WTC11 (cell line): ENCODE data around the gene BTBD10. TPM values are rescaled to one million over a fixed set of nuclear protein-coding genes. Genes with fewer than 3 reads are reported as not detected.

Source experiments
- ATAC-seq: fragments of 200-7000 bp; cut with Tn5 transposase; 2 replicates; pipeline ENCODE4 v1.10.0; 2021; ENCODE audit warnings: mild to moderate bottlenecking, moderate library complexity
- CTCF ChIA-PET: fragments of 300-600 bp; sonication (Branson Sonifier 250); formaldehyde crosslinking; loops from one replicate; lab custom pipeline; 2021; ENCODE audit warnings: antibody characterized with exemption; lab: Charles Lee
- POLR2A ChIA-PET: fragments of 350-600 bp; sonication (Branson Sonifier 250); formaldehyde crosslinking; loops from one replicate; lab custom pipeline; 2021; ENCODE audit warnings: antibody characterized with exemption; lab: Charles Lee
- DNase-seq: peaks from one replicate; pipeline ENCODE4 v3.0.0; 2021; ENCODE audit warnings: low spot score
- H3K27ac Mint-ChIP-seq: 2 replicates; pipeline ENCODE4 v1.8.0; 2021; ENCODE audit warnings: mixed read lengths
- H3K27me3 Mint-ChIP-seq: 2 replicates; pipeline ENCODE4 v1.8.0; 2021; ENCODE audit warnings: low read depth, mild to moderate bottlenecking, moderate library complexity, mixed read lengths
- H3K36me3 Mint-ChIP-seq: 2 replicates; pipeline ENCODE4 v1.8.0; 2021; ENCODE audit warnings: mixed read lengths
- H3K4me1 Mint-ChIP-seq: 2 replicates; pipeline ENCODE4 v1.8.0; 2022; ENCODE audit warnings: mixed read lengths
- H3K4me3 Mint-ChIP-seq: 2 replicates; pipeline ENCODE4 v1.8.0; 2021; ENCODE audit warnings: mild to moderate bottlenecking, moderate library complexity, mixed read lengths
- H3K9me3 Mint-ChIP-seq: 2 replicates; pipeline ENCODE4 v1.8.0; 2021; ENCODE audit warnings: mixed read lengths
- ETV6 ChIP-seq: sonication (generic); formaldehyde crosslinking; IDR thresholded peaks from 2 replicates; pipeline ENCODE4 v1.8.1; 2022; ENCODE audit warnings: mild to moderate bottlenecking, missing genetic modification reagents
- GABPB1 ChIP-seq: sonication (generic); formaldehyde crosslinking; IDR thresholded peaks from 2 replicates; pipeline ENCODE4 v1.8.1; 2023; ENCODE audit warnings: mild to moderate bottlenecking, missing genetic modification reagents
- GRHL2 ChIP-seq: fragments of 250-450 bp; sonication (Bioruptor Pico); IDR thresholded peaks from 2 replicates; pipeline ENCODE4 v1.8.0; 2022; ENCODE audit warnings: mild to moderate bottlenecking, moderate library complexity; ENCODE audit not compliant: insufficient replicate concordance, severe bottlenecking
- HMGA2 ChIP-seq: fragments of 250-450 bp; sonication (Bioruptor Pico); IDR thresholded peaks from 2 replicates; pipeline ENCODE4 v1.4.0; 2021; ENCODE audit warnings: mild to moderate bottlenecking, moderate library complexity
- IRF2 ChIP-seq: sonication (generic); formaldehyde crosslinking; IDR thresholded peaks from 2 replicates; pipeline ENCODE4 v1.8.0; 2022; ENCODE audit warnings: low read depth, missing genetic modification reagents, borderline replicate concordance
- KAT7 ChIP-seq: sonication (generic); formaldehyde crosslinking; IDR thresholded peaks from 2 replicates; pipeline ENCODE4 v1.8.1; 2023; ENCODE audit warnings: missing genetic modification reagents, mild to moderate bottlenecking, borderline replicate concordance
- SMAD4 ChIP-seq: sonication (generic); formaldehyde crosslinking; IDR thresholded peaks from 2 replicates; pipeline ENCODE4 v1.8.0; 2022; ENCODE audit warnings: mild to moderate bottlenecking, missing genetic modification reagents
- SP1 ChIP-seq: sonication (generic); formaldehyde crosslinking; conservative IDR thresholded peaks from 2 replicates; pipeline ENCODE4 v1.8.1; 2022; ENCODE audit warnings: missing genetic modification reagents
- TCF7 ChIP-seq: sonication (generic); formaldehyde crosslinking; IDR thresholded peaks from 2 replicates; pipeline ENCODE4 v1.8.0; 2022; ENCODE audit warnings: mild to moderate bottlenecking, low read depth, missing genetic modification reagents, moderate library complexity
- TP53 ChIP-seq: sonication (generic); formaldehyde crosslinking; IDR thresholded peaks from 2 replicates; pipeline ENCODE4 v1.8.1; 2023; ENCODE audit warnings: mild to moderate bottlenecking, missing genetic modification reagents
- ZNF138 ChIP-seq: sonication (generic); formaldehyde crosslinking; conservative IDR thresholded peaks from 2 replicates; pipeline ENCODE4 v1.8.1; 2022; ENCODE audit warnings: mild to moderate bottlenecking, moderate library complexity, missing genetic modification reagents
- ZNF263 ChIP-seq: sonication (generic); formaldehyde crosslinking; IDR thresholded peaks from 2 replicates; pipeline ENCODE4 v1.8.1; 2022; ENCODE audit warnings: low read depth, mild to moderate bottlenecking, moderate library complexity, missing genetic modification reagents
- ZNF396 ChIP-seq: fragments of 250-450 bp; sonication (Bioruptor Pico); IDR thresholded peaks from 2 replicates; pipeline ENCODE4 v1.8.0; 2021; ENCODE audit warnings: mild to moderate bottlenecking, moderate library complexity, borderline replicate concordance
- ZNF423 ChIP-seq: fragments of 250-450 bp; sonication (Bioruptor Pico); IDR thresholded peaks from 2 replicates; pipeline ENCODE4 v2.1.2; 2022; ENCODE audit warnings: mild to moderate bottlenecking, moderate library complexity
- total RNA-seq: library from RNA; stranded (reverse); gene quantifications from 3 replicates; pipeline ENCODE4 v1.2.3, GENCODE V29; 2021
- TF ChIP-seq, protein P1 (sequence below): fragments of 250-450 bp; sonication (Bioruptor Pico); IDR thresholded peaks from 2 replicates; pipeline ENCODE4 v2.1.2; 2022; ENCODE audit warnings: mild to moderate bottlenecking, moderate library complexity
- TF ChIP-seq, protein P2 (sequence below): fragments of 250-450 bp; sonication (Bioruptor Pico); IDR thresholded peaks from 2 replicates; pipeline ENCODE4 v1.9.0; 2021; ENCODE audit warnings: mild to moderate bottlenecking, borderline replicate concordance
- TF ChIP-seq, protein P3 (sequence below): sonication (generic); formaldehyde crosslinking; conservative IDR thresholded peaks from 2 replicates; pipeline ENCODE4 v1.8.1; 2023; ENCODE audit warnings: mild to moderate bottlenecking, low read depth, missing genetic modification reagents, moderate library complexity
- TF ChIP-seq, protein P4 (sequence below): sonication (generic); formaldehyde crosslinking; IDR thresholded peaks from 2 replicates; pipeline ENCODE4 v1.8.1; 2022; ENCODE audit warnings: mild to moderate bottlenecking, missing genetic modification reagents, moderate library complexity, borderline replicate concordance
- TF ChIP-seq, protein P5 (sequence below): sonication (generic); formaldehyde crosslinking; IDR thresholded peaks from 2 replicates; pipeline ENCODE4 v1.8.1; 2023; ENCODE audit warnings: mild to moderate bottlenecking, missing genetic modification reagents
- TF ChIP-seq, protein P6 (sequence below): sonication (generic); formaldehyde crosslinking; IDR thresholded peaks from 2 replicates; pipeline ENCODE4 v1.8.0; 2022; ENCODE audit warnings: mild to moderate bottlenecking, missing genetic modification reagents

The BTBD10 gene
- total RNA-seq, 1 experiment from 2014 or later = 19.4 TPM

DNA sequence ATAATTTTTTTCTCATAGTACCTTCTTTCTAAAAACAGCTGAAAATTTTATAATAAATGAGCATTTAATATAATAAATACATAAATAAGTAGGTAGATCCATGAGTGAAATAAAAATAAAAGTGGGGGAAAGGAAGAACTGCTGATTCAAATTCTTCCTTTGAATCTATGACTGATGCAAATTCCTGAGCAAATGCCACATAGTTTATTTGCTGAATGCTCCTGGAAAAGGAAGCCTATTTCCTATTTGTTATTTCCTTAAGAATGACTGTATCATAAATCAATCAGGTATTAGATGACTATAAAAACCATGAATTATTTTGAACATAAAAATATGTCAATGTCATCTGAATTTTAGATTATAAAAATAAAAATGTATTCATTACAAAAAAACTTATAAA is 16.6 kb downstream of the BTBD10 start:
- ChIA-PET POLR2A (no interaction called here), CTCF (no interaction called here)
- TF ChIP-seq ETV6 (CRISPR knock-in tag) = no peak
- TF ChIP-seq HMGA2 (CRISPR knock-in tag) = no peak
- TF ChIP-seq GABPB1 (CRISPR knock-in tag) = no peak
- TF ChIP-seq IRF2 = no peak
- TF ChIP-seq, protein P1, sequence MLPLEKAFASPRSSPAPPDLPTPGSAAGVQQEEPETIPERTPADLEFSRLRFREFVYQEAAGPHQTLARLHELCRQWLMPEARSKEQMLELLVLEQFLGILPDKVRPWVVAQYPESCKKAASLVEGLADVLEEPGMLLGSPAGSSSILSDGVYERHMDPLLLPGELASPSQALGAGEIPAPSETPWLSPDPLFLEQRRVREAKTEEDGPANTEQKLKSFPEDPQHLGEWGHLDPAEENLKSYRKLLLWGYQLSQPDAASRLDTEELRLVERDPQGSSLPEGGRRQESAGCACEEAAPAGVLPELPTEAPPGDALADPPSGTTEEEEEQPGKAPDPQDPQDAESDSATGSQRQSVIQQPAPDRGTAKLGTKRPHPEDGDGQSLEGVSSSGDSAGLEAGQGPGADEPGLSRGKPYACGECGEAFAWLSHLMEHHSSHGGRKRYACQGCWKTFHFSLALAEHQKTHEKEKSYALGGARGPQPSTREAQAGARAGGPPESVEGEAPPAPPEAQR (CRISPR knock-in tag) = no peak
- no peak for TF ChIP-seq KAT7
- no peak for TF ChIP-seq TP53 (CRISPR knock-in tag)
- no peak for TF ChIP-seq ZNF396 (CRISPR knock-in tag)
- TF ChIP-seq, protein P2, sequence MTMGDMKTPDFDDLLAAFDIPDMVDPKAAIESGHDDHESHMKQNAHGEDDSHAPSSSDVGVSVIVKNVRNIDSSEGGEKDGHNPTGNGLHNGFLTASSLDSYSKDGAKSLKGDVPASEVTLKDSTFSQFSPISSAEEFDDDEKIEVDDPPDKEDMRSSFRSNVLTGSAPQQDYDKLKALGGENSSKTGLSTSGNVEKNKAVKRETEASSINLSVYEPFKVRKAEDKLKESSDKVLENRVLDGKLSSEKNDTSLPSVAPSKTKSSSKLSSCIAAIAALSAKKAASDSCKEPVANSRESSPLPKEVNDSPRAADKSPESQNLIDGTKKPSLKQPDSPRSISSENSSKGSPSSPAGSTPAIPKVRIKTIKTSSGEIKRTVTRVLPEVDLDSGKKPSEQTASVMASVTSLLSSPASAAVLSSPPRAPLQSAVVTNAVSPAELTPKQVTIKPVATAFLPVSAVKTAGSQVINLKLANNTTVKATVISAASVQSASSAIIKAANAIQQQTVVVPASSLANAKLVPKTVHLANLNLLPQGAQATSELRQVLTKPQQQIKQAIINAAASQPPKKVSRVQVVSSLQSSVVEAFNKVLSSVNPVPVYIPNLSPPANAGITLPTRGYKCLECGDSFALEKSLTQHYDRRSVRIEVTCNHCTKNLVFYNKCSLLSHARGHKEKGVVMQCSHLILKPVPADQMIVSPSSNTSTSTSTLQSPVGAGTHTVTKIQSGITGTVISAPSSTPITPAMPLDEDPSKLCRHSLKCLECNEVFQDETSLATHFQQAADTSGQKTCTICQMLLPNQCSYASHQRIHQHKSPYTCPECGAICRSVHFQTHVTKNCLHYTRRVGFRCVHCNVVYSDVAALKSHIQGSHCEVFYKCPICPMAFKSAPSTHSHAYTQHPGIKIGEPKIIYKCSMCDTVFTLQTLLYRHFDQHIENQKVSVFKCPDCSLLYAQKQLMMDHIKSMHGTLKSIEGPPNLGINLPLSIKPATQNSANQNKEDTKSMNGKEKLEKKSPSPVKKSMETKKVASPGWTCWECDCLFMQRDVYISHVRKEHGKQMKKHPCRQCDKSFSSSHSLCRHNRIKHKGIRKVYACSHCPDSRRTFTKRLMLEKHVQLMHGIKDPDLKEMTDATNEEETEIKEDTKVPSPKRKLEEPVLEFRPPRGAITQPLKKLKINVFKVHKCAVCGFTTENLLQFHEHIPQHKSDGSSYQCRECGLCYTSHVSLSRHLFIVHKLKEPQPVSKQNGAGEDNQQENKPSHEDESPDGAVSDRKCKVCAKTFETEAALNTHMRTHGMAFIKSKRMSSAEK (CRISPR knock-in tag) = no peak
- TF ChIP-seq SMAD4 (CRISPR knock-in tag) = no peak
- TF ChIP-seq, protein P3, sequence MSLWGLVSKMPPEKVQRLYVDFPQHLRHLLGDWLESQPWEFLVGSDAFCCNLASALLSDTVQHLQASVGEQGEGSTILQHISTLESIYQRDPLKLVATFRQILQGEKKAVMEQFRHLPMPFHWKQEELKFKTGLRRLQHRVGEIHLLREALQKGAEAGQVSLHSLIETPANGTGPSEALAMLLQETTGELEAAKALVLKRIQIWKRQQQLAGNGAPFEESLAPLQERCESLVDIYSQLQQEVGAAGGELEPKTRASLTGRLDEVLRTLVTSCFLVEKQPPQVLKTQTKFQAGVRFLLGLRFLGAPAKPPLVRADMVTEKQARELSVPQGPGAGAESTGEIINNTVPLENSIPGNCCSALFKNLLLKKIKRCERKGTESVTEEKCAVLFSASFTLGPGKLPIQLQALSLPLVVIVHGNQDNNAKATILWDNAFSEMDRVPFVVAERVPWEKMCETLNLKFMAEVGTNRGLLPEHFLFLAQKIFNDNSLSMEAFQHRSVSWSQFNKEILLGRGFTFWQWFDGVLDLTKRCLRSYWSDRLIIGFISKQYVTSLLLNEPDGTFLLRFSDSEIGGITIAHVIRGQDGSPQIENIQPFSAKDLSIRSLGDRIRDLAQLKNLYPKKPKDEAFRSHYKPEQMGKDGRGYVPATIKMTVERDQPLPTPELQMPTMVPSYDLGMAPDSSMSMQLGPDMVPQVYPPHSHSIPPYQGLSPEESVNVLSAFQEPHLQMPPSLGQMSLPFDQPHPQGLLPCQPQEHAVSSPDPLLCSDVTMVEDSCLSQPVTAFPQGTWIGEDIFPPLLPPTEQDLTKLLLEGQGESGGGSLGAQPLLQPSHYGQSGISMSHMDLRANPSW (CRISPR knock-in tag) = no peak
- TF ChIP-seq, protein P4, sequence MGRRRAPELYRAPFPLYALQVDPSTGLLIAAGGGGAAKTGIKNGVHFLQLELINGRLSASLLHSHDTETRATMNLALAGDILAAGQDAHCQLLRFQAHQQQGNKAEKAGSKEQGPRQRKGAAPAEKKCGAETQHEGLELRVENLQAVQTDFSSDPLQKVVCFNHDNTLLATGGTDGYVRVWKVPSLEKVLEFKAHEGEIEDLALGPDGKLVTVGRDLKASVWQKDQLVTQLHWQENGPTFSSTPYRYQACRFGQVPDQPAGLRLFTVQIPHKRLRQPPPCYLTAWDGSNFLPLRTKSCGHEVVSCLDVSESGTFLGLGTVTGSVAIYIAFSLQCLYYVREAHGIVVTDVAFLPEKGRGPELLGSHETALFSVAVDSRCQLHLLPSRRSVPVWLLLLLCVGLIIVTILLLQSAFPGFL (CRISPR knock-in tag) = no peak
- TF ChIP-seq, protein P5, sequence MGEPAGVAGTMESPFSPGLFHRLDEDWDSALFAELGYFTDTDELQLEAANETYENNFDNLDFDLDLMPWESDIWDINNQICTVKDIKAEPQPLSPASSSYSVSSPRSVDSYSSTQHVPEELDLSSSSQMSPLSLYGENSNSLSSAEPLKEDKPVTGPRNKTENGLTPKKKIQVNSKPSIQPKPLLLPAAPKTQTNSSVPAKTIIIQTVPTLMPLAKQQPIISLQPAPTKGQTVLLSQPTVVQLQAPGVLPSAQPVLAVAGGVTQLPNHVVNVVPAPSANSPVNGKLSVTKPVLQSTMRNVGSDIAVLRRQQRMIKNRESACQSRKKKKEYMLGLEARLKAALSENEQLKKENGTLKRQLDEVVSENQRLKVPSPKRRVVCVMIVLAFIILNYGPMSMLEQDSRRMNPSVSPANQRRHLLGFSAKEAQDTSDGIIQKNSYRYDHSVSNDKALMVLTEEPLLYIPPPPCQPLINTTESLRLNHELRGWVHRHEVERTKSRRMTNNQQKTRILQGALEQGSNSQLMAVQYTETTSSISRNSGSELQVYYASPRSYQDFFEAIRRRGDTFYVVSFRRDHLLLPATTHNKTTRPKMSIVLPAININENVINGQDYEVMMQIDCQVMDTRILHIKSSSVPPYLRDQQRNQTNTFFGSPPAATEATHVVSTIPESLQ (CRISPR knock-in tag) = no peak
- TF ChIP-seq TCF7 (CRISPR knock-in tag) = no peak
- no peaks in the 10 kb centered on the region for H3K36me3 Mint-ChIP-seq
- H3K9me3 Mint-ChIP-seq = 0 out of 2 replicates have a peak, but pooled peaks cover 8% of the 10 kb centered on the region
- no peak for ATAC-seq
- H3K27me3 Mint-ChIP-seq = no peaks in the 10 kb centered on the region
- H3K4me3 Mint-ChIP-seq = no peak overlapping the region
- H3K4me1 Mint-ChIP-seq = peaks cover 3% of the 10 kb centered on the region; the same call in 1 of the 2 replicates
- H3K27ac Mint-ChIP-seq = no peak overlapping the region
- no peak for DNase-seq

DNA sequence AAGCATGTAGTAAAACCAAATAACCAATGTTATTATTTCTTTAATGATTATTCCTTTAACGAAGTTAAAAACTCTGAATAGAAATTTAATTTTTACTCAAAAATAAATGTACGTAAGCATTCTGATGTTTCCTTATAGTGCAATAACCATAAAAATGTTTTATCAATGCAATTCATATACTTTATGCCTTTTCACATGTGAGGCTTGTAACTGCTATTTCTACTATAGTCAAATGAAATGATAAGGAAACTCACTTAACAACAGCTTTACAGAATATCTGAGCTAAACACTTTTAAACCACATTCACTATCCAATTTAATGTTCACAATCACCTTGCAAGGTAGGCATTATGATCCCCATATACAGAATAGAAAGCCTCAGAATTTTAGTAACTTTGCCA is 17.4 kb downstream of the BTBD10 start:
- ChIA-PET CTCF (no interaction called here), POLR2A (no interaction called here)
- ATAC-seq = no peak
- Mint-ChIP-seq H3K4me3 (no peak overlapping the region), H3K27ac (no peak overlapping the region), H3K9me3 (0 out of 2 replicates have a peak, but pooled peaks cover 8% of the 10 kb centered on the region), H3K4me1 (0 out of 2 replicates have a peak, but pooled peaks cover under 1% of the 10 kb centered on the region), H3K27me3 (no peaks in the 10 kb centered on the region), H3K36me3 (no peaks in the 10 kb centered on the region)
- no peak for DNase-seq
- TF ChIP-seq ZNF138 (CRISPR knock-in tag) (no peak), GRHL2 (CRISPR knock-in tag) (no peak), ZNF423 (CRISPR knock-in tag) (no peak), SP1 (CRISPR knock-in tag) (no peak), ZNF263 (CRISPR knock-in tag) (no peak)
- TF ChIP-seq, protein P6, sequence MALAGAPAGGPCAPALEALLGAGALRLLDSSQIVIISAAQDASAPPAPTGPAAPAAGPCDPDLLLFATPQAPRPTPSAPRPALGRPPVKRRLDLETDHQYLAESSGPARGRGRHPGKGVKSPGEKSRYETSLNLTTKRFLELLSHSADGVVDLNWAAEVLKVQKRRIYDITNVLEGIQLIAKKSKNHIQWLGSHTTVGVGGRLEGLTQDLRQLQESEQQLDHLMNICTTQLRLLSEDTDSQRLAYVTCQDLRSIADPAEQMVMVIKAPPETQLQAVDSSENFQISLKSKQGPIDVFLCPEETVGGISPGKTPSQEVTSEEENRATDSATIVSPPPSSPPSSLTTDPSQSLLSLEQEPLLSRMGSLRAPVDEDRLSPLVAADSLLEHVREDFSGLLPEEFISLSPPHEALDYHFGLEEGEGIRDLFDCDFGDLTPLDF (CRISPR knock-in tag) = no peak
